Esophagus muscularis mucosa (tissue), 4 donors: Measurements from ENCODE around the gene ELAVL1. TPM values are rescaled to one million over a fixed set of nuclear protein-coding genes. Genes with fewer than 3 reads are reported as not detected.

ENCODE experiments used
- DNase-seq: peaks from one replicate; pipeline ENCODE4 v3.0.0-alpha.2; 2017; ENCODE audit errors: extremely low spot score
- H3K27ac ChIP-seq, 4 donors: fragments of 200-600 bp; sonication (generic); replicated peaks in 1 of 4; 1 replicate in 3 of 4; 2 replicates in 1 of 4; pipeline ENCODE4 v1.5.1; 2016 to 2019; ENCODE audit warnings: mild to moderate bottlenecking in 1 of 4
- H3K27me3 ChIP-seq, 4 donors: fragments of 200-600 bp; sonication (generic); one replicate each; pipeline versions ENCODE4 v1.5.1 to v1.6.0; 2016 to 2019
- H3K36me3 ChIP-seq, 4 donors: fragments of 200-600 bp; sonication (generic); one replicate each; pipeline ENCODE4 v1.5.1; 2016 to 2019
- H3K4me1 ChIP-seq, 4 donors: fragments of 200-600 bp; sonication (generic); one replicate each; pipeline ENCODE4 v1.5.1; 2016 to 2019
- H3K4me3 ChIP-seq, 4 donors: fragments of 200-600 bp; sonication (generic); 1 replicate in 2 of 4; 2 replicates in 2 of 4; pipeline ENCODE4 v1.5.1; 2016 to 2019; ENCODE audit warnings: mild to moderate bottlenecking in 4 of 4, moderate library complexity in 1 of 4
- H3K9me3 ChIP-seq, 4 donors: fragments of 200-600 bp; sonication (generic); 1 replicate in 3 of 4; 2 replicates in 1 of 4; pipeline ENCODE4 v1.5.1; 2016 to 2019
- EP300 ChIP-seq: sonication (generic); formaldehyde crosslinking; IDR thresholded peaks from one replicate; pipeline ENCODE4 v1.6.1; 2017; ENCODE audit warnings: antibody characterized with exemption
- POLR2A ChIP-seq: fragments of 450-650 bp; IDR thresholded peaks from one replicate; pipeline ENCODE4 v1.6.1; 2017; ENCODE audit warnings: antibody characterized with exemption, moderate library complexity, mild to moderate bottlenecking, low read depth
- POLR2AphosphoS5 ChIP-seq, 2 donors: sonication (generic); formaldehyde crosslinking; IDR thresholded peaks; one replicate each; pipeline ENCODE4 v1.6.1; 2017; ENCODE audit warnings: antibody characterized with exemption in 2 of 2
- WGBS: methylation state at CpG from one replicate; pipeline ENCODE4 v1.1.5; 2018; 5-methylcytosine and 5-hydroxymethylcytosine counted together
- intact Hi-C: fragments of 100-400 bp; cut with DNase I; formaldehyde crosslinking; loops from one replicate; pipeline ENCODE4 v1.15.1; 2023
- total RNA-seq, 4 donors: library from RNA; depleted of rRNA; stranded (reverse); fragments of >200 nt; gene quantifications; one replicate each; pipeline versions ENCODE4 v1.1.0 to v1.2.1, GENCODE V29; 2016
- TF ChIP-seq, protein P1 (sequence below), 3 experiments: fragments of 200-600 bp in 2 of 3; fragments of 450-650 bp in 1 of 3; sonication (generic) in 2 of 3; IDR thresholded peaks; one replicate each; pipeline ENCODE4 v1.5.1; 2017 to 2019; ENCODE audit warnings: antibody characterized with exemption in 3 of 3, mild to moderate bottlenecking in 2 of 3, moderate library complexity in 1 of 3

ELAVL1 gene
- total RNA-seq, 4 donors from 2014 or later, result 27.0 to 49.1 (median 38.3) TPM

DNA sequence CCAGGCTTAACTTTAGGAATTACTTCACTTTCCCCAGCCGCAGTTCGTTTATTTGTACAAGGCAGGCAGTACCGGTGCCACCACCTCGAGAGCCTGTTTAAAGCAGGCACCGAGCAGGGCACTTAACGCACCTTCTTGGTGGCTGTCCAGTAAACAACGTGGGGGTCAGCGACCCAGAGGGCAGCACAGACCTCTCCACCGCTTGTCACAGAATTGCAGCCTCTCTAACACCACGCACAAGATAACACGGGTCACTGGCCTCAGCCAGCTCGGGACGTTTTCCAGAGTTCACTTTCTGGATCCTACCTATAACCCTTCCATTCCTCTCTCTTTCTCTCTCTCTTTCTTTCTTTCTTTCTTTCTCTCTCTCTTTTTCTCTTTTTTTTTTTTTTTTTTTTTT is 16.8 kb upstream of the ELAVL1 start:
- Histone ChIP-seq H3K36me3 (no peaks in the 10 kb centered on the region), H3K27ac (no peak overlapping the region), H3K4me1 (no peaks in the 10 kb centered on the region), H3K4me3 (no peak overlapping the region), H3K27me3 (no peaks in the 10 kb centered on the region), H3K9me3 (no peaks in the 10 kb centered on the region)
- TF ChIP-seq, protein P1, sequence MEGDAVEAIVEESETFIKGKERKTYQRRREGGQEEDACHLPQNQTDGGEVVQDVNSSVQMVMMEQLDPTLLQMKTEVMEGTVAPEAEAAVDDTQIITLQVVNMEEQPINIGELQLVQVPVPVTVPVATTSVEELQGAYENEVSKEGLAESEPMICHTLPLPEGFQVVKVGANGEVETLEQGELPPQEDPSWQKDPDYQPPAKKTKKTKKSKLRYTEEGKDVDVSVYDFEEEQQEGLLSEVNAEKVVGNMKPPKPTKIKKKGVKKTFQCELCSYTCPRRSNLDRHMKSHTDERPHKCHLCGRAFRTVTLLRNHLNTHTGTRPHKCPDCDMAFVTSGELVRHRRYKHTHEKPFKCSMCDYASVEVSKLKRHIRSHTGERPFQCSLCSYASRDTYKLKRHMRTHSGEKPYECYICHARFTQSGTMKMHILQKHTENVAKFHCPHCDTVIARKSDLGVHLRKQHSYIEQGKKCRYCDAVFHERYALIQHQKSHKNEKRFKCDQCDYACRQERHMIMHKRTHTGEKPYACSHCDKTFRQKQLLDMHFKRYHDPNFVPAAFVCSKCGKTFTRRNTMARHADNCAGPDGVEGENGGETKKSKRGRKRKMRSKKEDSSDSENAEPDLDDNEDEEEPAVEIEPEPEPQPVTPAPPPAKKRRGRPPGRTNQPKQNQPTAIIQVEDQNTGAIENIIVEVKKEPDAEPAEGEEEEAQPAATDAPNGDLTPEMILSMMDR (IDR thresholded peaks at IDR 0.05), result no peak
- TF ChIP-seq EP300, result no peak
- no peak for TF ChIP-seq POLR2AphosphoS5 (IDR thresholded peaks at IDR 0.05)
- no peak for TF ChIP-seq POLR2A
- WGBS, result 81% methylated on average over 13 of the region's 13 CpGs
- intact Hi-C loops, result no loop called here
- DNase-seq, result no peak

DNA sequence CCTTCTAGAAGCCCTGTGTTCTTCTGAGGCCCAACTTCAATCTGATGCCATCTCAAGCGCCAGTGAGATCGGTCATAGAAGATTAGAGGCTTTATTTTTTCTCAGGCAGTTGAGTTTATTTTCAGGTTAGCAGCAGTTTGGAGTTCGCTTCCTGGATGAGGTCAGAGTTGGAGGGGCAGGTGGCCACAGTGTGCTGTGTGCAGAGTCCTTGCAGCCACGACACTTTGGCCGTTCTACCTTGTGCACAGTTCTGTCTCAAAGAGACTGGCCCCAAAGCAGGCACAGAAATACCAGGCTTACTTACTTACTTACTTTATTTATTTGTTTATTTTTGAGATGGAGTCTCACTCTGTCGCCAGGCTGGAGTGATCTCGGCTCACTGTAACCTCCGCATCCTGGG is 15.9 kb upstream of the ELAVL1 start:
- intact Hi-C loops, result no loop called here
- Histone ChIP-seq H3K9me3 (no peaks in the 10 kb centered on the region), H3K27ac (no peak overlapping the region), H3K36me3 (no peaks in the 10 kb centered on the region), H3K4me1 (no peaks in the 10 kb centered on the region), H3K27me3 (no peaks in the 10 kb centered on the region), H3K4me3 (no peak overlapping the region)
- no peak for TF ChIP-seq POLR2AphosphoS5 (IDR thresholded peaks at IDR 0.05)
- TF ChIP-seq, protein P1 (IDR thresholded peaks at IDR 0.05), result no peak
- no peak for TF ChIP-seq EP300
- DNase-seq, result no peak
- 91% methylated on average over 8 of the region's 8 CpGs for WGBS

DNA sequence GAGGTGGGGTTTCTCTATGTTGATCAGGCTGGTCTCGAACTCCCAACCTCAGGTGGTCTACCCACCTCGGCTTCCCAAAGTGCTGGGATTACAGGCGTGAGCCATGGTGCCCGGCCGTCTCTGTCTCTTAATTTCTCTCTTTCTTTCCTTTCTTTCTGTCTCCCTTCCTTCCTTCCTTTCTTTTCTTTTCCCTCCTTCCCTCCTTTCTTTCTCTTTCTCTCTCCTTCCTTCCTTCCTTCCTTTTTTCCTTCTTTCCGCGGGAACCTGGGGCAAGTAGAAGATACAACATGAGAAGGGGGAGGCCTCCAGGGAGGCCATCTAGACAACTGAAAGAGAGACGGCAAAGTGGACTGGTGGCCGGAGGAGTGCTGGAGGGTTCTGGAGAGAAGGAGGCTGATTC is 15.2 kb upstream of the ELAVL1 start:
- 73% methylated on average over 9 of the region's 9 CpGs for WGBS
- H3K27me3 ChIP-seq, result no peaks in the 10 kb centered on the region
- DNase-seq, result no peak
- H3K4me1 ChIP-seq, result no peaks in the 10 kb centered on the region
- H3K9me3 ChIP-seq, result no peaks in the 10 kb centered on the region
- no peaks in the 10 kb centered on the region for H3K36me3 ChIP-seq
- H3K4me3 ChIP-seq, result no peak overlapping the region
- intact Hi-C loops, result no loop called here
- H3K27ac ChIP-seq, result no peak overlapping the region
- TF ChIP-seq POLR2A (no peak), EP300 (no peak), POLR2AphosphoS5 (IDR thresholded peaks at IDR 0.05) (no peak)
- TF ChIP-seq, protein P1 (IDR thresholded peaks at IDR 0.05), result no peak

DNA sequence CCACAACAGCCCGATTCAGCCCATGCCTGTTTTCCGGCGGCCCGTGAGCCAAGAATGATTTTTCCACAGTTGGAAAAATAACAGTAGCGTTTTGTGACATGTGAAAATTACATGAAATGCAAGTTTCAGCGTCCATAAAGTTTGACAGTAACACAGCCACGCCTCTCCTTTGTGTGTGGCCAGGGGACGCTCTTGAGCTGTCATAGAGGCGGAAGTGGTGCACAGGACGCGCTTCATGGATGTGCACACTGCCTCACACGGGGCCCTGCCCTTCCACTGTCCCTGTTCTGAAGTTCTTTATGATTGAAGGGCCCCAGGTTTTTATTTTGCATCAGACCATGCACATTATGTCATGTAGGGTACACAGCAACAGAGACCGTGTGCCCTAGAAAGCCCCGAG is 12.4 kb upstream of the ELAVL1 start:
- no peaks in the 10 kb centered on the region for H3K4me1 ChIP-seq
- H3K4me3 ChIP-seq, result no peak overlapping the region
- H3K36me3 ChIP-seq, result no peaks in the 10 kb centered on the region
- no peaks in the 10 kb centered on the region for H3K27me3 ChIP-seq
- no peaks in the 10 kb centered on the region for H3K9me3 ChIP-seq
- DNase-seq, result no peak
- intact Hi-C loops, result no loop called here
- no peak overlapping the region for H3K27ac ChIP-seq
- WGBS, result 76% methylated on average over 14 of the region's 14 CpGs
- no peak for TF ChIP-seq POLR2AphosphoS5 (IDR thresholded peaks at IDR 0.05)
- TF ChIP-seq POLR2A, result no peak
- TF ChIP-seq EP300, result no peak

DNA sequence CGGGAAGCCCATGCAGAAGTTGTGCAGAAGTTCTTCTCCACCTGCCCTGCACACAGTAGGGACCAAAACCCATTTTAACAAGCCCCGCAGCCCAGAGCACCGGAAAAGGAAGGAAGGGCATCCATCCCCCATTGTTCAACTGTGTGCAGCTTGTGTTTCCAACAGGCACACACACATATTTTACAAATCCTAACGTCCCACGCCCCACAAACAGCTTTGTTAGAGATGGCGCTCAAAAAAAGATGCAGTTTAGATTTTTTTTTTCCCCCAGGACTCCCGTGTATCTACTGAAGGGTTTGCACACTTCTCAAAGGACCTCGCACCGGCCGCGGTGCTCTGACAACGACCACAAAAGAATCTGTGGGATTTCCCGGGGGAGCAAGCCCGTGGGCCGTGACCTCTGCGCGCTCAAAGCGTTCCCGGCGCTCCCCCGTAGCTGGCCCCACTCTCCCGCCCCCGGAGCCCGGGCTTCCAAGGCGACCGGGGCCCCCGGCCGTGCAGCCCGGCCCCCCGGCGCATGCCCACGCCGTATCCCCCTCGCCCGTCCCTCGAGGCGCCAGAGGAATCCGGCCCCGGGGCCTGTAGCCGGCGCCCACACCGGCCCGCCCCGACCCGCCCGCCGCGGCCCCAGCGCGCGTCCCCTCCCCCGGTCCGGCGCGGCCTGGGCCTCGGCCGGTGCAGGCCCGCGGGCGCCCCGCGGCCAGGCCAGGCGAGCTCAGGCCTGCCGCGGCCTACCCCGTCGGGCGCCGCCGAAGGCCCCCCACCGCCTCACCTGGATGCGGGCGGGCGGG is 523 bp downstream of the ELAVL1 start:
- TF ChIP-seq EP300 (no peak), POLR2AphosphoS5 (IDR thresholded peaks at IDR 0.05) (no peak), POLR2A (no peak)
- TF ChIP-seq, protein P1 (IDR thresholded peaks at IDR 0.05), result no peak
- intact Hi-C loops, result loop anchor here (5.0 to 10.0 kb wide), 2 partner anchors 63 to 250 kb away; partner anchors contain the start of gene TIMM44
- Histone ChIP-seq H3K4me3 (peak overlapping the region; percentile 84 to 95 (median 86)), H3K36me3 (peaks cover 0 to 9% (median 2%) of the 10 kb centered on the region in 4 donors), H3K9me3 (no peaks in the 10 kb centered on the region), H3K4me1 (peaks cover 47 to 64% (median 57%) of the 10 kb centered on the region in 4 donors), H3K27ac (peak overlapping the region; percentile 76 to 88 (median 85)), H3K27me3 (no peaks in the 10 kb centered on the region)
- DNase-seq, result no peak
- WGBS, result 2% methylated on average over 9 of the region's 74 CpGs
